ENCODE data around the gene USP38.
A peak's percentile ranks its signal among the peaks of the same experiment; 100 is the strongest.

The USP38 gene

DNA sequence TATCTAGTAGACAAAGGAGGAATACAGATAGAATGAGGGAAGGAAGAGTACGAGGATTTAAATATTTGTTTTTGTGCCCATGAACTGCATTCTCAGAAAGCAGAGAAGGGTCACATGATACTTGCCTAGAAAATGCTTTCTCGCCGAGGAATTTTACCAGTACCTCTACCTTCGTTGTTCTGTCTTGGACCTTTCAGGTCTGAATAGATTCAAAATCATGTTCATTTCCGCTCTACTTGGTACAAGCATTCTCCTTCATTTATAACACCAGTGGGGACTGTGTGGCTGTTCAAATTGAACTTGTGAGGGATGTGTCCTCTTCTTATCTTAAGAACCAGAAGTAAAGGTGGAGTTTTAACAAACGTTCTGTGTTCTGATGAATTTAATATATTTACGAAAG is 1.9 kb downstream of the USP38 start:
- H3K4me3 ChIP-seq (ENCODE audit: low read length), result peak overlapping the region; percentile 75
- H3K4me1 ChIP-seq (ENCODE audit: control insufficient read depth, insufficient read depth, low read length), result peaks cover 18% of the 10 kb centered on the region
- no peaks in the 10 kb centered on the region for H3K36me3 ChIP-seq (ENCODE audit: control insufficient read depth, insufficient read depth, low read length)
- H3K27ac ChIP-seq (ENCODE audit: low read depth, low read length), result no peak overlapping the region
- H3K9ac ChIP-seq (ENCODE audit: low read length), result peak overlapping the region; percentile 24
- no peaks in the 10 kb centered on the region for H3K27me3 ChIP-seq (ENCODE audit: control insufficient read depth, insufficient read depth, low read length)

DNA sequence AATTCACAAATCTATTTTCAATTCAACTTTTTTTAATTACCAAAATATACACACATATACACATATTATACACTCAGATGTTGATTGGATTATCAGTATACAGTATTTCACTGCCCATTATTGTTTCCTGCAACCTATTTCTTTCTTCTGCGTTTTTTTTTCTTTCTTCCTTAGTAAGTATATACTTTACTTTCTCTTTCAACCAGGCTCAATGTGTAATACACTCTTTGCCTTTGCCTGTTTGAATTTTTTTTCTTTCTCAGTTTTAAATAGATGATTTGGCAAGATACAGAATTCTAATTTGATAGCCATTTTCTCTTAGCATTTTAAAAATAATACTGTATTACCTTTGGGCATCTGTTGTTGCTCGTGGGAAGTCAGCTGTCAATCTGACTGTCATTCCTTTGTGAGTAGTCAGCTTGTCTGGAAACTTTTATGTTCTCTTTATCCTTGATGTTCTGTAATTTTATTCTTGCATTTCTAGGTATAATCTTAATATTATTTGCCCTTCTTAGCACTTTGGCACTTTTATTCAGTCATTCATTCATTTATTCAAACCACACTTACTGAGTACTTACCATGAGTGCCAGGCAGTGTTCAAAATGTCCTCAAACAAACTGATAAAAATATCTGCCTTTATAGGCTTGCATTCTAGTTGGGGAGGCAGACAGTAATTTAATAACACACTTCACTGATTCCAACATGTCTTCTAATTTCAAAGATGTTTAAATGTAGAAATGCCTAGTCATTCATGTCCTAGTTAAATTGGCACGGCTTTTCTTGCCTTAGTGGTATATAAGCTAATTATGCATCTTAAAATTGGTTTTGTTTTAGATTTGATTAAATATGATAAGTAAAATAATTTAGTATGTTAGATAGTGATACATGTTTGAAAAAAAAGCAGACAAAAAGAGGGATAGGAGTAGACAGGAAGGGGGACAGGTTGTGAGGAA is 3.7 kb downstream of the USP38 start:
- Histone ChIP-seq H3K27me3 (ENCODE audit: control insufficient read depth, insufficient read depth, low read length) (no peaks in the 10 kb centered on the region), H3K27ac (ENCODE audit: low read depth, low read length) (no peak overlapping the region), H3K36me3 (ENCODE audit: control insufficient read depth, insufficient read depth, low read length) (peaks cover 7% of the 10 kb centered on the region), H3K4me1 (ENCODE audit: control insufficient read depth, insufficient read depth, low read length) (peaks cover 18% of the 10 kb centered on the region), H3K4me3 (ENCODE audit: low read length) (peak overlapping the region; percentile 44), H3K9ac (ENCODE audit: low read length) (no peak overlapping the region)

DNA sequence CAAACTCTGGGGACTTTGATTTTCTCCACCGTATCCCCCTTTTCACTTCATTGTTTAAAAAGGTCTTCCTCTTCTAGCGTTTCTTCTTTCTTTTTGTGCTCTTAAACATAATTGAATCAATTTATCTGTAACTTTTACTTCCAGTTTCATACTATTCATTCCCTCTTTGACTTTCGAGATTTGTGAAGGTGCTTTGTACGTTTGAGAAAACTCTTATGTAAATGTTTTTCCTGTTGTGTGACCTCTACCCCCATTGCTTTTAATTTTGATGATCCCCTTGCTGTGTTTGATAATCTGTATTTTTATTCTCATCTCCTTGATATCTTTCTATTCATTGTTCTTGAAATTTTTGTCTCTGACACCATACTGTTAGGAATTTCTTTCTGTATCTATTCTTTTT is 4.8 kb downstream of the USP38 start:
- no peak overlapping the region for H3K27ac ChIP-seq (ENCODE audit: low read depth, low read length)

DNA sequence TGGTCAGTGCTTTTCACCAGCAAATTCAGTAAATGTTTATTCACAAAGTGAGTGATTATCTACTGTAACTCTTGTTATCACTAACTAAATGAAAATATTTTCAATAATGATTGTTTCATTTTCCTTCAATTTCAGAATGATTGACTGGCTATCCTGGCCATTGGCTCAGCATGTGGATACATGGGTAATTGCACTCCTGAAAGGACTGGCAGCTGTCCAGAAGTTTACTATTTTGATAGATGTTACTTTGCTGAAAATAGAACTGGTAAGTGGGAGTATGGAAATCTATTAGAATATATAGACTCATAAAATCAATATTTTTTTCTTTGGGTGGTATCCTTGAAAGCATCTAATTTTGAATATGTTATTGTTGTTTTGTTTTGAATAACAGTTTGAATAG is 10.9 kb downstream of the USP38 start:
- peaks cover 27% of the 10 kb centered on the region for H3K36me3 ChIP-seq (ENCODE audit: control insufficient read depth, insufficient read depth, low read length)
- no peak overlapping the region for H3K9ac ChIP-seq (ENCODE audit: low read length)
- H3K4me3 ChIP-seq (ENCODE audit: low read length), result no peak overlapping the region
- H3K27me3 ChIP-seq (ENCODE audit: control insufficient read depth, insufficient read depth, low read length), result no peaks in the 10 kb centered on the region
- H3K27ac ChIP-seq (ENCODE audit: low read depth, low read length), result no peak overlapping the region
- no peaks in the 10 kb centered on the region for H3K4me1 ChIP-seq (ENCODE audit: control insufficient read depth, insufficient read depth, low read length)

More for the DNA sequence above, 4.8 kb downstream of the USP38 start:
- Histone ChIP-seq H3K4me3 (ENCODE audit: low read length) (no peak overlapping the region), H3K9ac (ENCODE audit: low read length) (no peak overlapping the region), H3K27me3 (ENCODE audit: control insufficient read depth, insufficient read depth, low read length) (no peaks in the 10 kb centered on the region), H3K36me3 (ENCODE audit: control insufficient read depth, insufficient read depth, low read length) (peaks cover 11% of the 10 kb centered on the region), H3K4me1 (ENCODE audit: control insufficient read depth, insufficient read depth, low read length) (peaks cover 18% of the 10 kb centered on the region)

DNA sequence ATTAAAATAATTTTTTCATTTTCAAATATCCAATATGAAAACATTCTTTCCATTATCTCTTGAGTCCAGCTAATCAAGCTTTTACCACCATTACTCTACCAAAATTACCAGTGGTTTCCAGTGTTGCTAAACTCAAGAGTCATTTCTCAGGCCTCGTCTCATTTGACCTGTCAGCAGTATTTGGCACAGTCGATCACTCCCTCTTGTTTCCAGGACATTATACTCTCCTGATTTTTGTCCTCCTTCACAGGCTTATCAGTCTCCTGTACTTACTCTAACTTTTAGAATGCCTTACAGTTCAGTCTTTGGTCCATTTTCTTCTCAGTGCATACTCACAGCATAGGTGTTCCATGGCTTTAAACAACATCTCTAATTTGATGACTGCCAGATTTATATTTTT is 11.6 kb downstream of the USP38 start:
- H3K36me3 ChIP-seq (ENCODE audit: control insufficient read depth, insufficient read depth, low read length), result peaks cover 31% of the 10 kb centered on the region
- no peaks in the 10 kb centered on the region for H3K4me1 ChIP-seq (ENCODE audit: control insufficient read depth, insufficient read depth, low read length)
- H3K27ac ChIP-seq (ENCODE audit: low read depth, low read length), result no peak overlapping the region
- no peak overlapping the region for H3K4me3 ChIP-seq (ENCODE audit: low read length)
- no peaks in the 10 kb centered on the region for H3K27me3 ChIP-seq (ENCODE audit: control insufficient read depth, insufficient read depth, low read length)
- no peak overlapping the region for H3K9ac ChIP-seq (ENCODE audit: low read length)

DNA sequence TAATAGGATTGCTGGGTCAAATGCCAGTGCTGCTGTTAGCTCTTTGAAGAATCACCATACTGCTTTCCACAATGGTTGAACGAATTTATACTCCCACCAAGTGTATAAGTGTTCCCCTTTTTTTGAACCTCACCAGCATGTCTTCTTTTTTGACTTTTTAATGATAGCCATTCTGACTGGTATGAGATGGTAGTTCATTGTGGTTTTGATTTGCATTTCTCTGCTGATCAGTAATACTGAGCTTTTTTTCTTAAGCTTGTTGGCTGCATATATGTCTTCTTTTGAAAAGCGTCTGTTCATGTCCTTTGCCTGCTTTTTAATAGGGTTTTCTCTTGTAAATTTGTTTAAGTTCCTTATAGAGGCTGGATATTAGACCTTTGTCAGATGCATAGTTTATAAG is 14.8 kb downstream of the USP38 start:
- peaks cover 24% of the 10 kb centered on the region for H3K36me3 ChIP-seq (ENCODE audit: control insufficient read depth, insufficient read depth, low read length)
- no peak overlapping the region for H3K4me3 ChIP-seq (ENCODE audit: low read length)
- H3K9ac ChIP-seq (ENCODE audit: low read length), result no peak overlapping the region
- no peaks in the 10 kb centered on the region for H3K4me1 ChIP-seq (ENCODE audit: control insufficient read depth, insufficient read depth, low read length)
- no peak overlapping the region for H3K27ac ChIP-seq (ENCODE audit: low read depth, low read length)
- no peaks in the 10 kb centered on the region for H3K27me3 ChIP-seq (ENCODE audit: control insufficient read depth, insufficient read depth, low read length)

DNA sequence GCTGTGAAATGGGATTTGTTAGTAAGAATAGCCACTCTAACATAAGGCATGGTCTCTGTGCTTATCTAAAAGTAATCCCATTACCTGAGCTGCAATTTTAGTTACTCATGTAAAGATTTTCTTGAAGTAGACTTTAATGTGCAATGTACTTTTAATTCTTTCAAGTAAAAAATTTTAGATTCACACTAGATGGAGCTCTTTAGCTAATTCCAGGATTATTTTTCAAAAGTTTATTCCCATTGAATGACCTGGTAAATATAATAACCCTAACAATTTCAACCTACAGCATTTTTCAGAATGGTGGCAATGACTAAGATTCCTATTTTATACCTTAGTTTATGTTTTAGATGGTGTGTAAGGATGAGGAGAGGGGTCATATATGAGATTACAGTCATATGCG is 18.1 kb downstream of the USP38 start:
- H3K36me3 ChIP-seq (ENCODE audit: control insufficient read depth, insufficient read depth, low read length), result peaks cover 24% of the 10 kb centered on the region
- no peaks in the 10 kb centered on the region for H3K27me3 ChIP-seq (ENCODE audit: control insufficient read depth, insufficient read depth, low read length)
- no peak overlapping the region for H3K4me3 ChIP-seq (ENCODE audit: low read length)
- no peak overlapping the region for H3K27ac ChIP-seq (ENCODE audit: low read depth, low read length)
- no peaks in the 10 kb centered on the region for H3K4me1 ChIP-seq (ENCODE audit: control insufficient read depth, insufficient read depth, low read length)
- H3K9ac ChIP-seq (ENCODE audit: low read length), result no peak overlapping the region

DNA sequence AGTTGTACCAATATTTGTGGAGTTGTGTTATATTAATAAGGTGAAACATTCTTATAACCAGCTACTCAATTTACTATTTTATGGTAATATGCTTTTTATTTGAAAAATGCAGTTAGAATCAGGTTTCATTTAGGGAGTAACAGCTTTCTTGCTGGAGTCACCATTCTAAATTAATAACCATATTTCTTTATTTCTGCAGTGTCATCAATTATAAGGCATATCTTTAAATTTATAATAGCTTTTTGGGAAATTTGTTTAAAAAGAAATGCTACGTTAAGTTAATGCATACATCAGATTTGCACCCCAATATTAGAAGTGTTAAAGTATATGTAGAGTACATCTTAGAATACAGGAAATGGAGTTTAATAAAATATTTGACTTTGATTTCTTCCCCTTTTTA is 18.9 kb downstream of the USP38 start:
- Histone ChIP-seq H3K4me3 (ENCODE audit: low read length) (no peak overlapping the region), H3K36me3 (ENCODE audit: control insufficient read depth, insufficient read depth, low read length) (peaks cover 18% of the 10 kb centered on the region), H3K4me1 (ENCODE audit: control insufficient read depth, insufficient read depth, low read length) (no peaks in the 10 kb centered on the region), H3K27me3 (ENCODE audit: control insufficient read depth, insufficient read depth, low read length) (no peaks in the 10 kb centered on the region), H3K27ac (ENCODE audit: low read depth, low read length) (no peak overlapping the region), H3K9ac (ENCODE audit: low read length) (no peak overlapping the region)

DNA sequence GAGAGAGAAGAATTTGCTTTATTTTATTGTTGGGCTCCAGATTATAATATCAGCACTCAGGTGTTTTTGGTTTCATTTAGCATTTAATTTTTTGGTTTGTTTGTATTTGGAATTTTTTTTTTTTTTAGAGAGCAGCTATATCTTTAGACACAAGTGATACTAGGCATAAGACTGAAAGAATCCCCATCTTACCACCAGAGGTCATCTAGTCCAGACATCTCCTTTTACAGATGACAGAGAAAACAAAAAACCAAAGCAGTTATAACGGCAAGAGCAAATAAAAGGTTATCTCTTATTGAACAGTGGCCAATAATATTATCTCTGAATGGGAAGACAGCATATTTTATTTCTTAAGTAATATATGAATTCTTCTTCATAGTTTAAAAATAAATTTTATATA is 22.8 kb downstream of the USP38 start:
- peaks cover 8% of the 10 kb centered on the region for H3K36me3 ChIP-seq (ENCODE audit: control insufficient read depth, insufficient read depth, low read length)
- H3K27ac ChIP-seq (ENCODE audit: low read depth, low read length), result no peak overlapping the region
- no peaks in the 10 kb centered on the region for H3K27me3 ChIP-seq (ENCODE audit: control insufficient read depth, insufficient read depth, low read length)
- no peak overlapping the region for H3K4me3 ChIP-seq (ENCODE audit: low read length)
- no peaks in the 10 kb centered on the region for H3K4me1 ChIP-seq (ENCODE audit: control insufficient read depth, insufficient read depth, low read length)
- H3K9ac ChIP-seq (ENCODE audit: low read length), result no peak overlapping the region

DNA sequence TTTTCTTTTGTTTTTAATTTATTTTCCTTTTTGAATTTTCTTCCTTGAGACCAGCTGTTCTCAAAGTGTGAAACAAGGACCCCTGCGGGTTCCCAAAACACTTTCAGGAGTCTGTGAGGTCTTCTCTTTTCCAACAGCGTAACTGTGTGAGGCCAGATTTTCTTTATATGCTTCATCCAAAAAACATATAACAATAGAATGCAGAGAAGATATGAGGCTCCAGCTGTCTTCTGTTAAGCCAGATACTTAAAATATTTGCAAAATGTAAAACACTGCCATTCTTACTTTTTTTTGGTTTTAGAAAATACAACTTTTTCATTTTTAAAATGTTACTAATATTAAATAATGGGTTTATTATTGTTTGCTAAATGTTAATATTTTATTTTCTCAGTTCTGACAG is 27.8 kb downstream of the USP38 start:
- Histone ChIP-seq H3K4me3 (ENCODE audit: low read length) (no peak overlapping the region), H3K9ac (ENCODE audit: low read length) (no peak overlapping the region), H3K27me3 (ENCODE audit: control insufficient read depth, insufficient read depth, low read length) (no peaks in the 10 kb centered on the region), H3K27ac (ENCODE audit: low read depth, low read length) (no peak overlapping the region), H3K4me1 (ENCODE audit: control insufficient read depth, insufficient read depth, low read length) (peaks cover 8% of the 10 kb centered on the region), H3K36me3 (ENCODE audit: control insufficient read depth, insufficient read depth, low read length) (no peaks in the 10 kb centered on the region)

DNA sequence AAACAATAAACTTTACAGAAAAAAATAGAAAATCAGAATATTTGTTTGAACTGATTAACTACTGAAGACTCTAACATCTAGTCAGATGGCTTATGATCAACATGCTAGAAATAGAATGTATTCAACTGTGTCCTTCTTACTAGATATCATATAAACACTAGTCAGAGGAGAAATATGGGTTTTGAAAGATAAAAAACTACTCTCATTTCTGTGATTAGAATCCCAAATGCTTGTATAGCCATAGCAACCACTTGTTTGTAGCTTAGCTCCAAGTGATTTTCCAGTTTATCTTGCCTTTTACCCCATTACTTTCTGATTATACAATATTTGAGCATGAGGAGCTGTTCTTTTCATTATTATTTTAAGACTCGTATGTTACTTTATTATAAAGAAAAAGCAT is 31.2 kb downstream of the USP38 start:
- Histone ChIP-seq H3K9ac (ENCODE audit: low read length) (no peak overlapping the region), H3K27ac (ENCODE audit: low read depth, low read length) (no peak overlapping the region), H3K36me3 (ENCODE audit: control insufficient read depth, insufficient read depth, low read length) (no peaks in the 10 kb centered on the region)

DNA sequence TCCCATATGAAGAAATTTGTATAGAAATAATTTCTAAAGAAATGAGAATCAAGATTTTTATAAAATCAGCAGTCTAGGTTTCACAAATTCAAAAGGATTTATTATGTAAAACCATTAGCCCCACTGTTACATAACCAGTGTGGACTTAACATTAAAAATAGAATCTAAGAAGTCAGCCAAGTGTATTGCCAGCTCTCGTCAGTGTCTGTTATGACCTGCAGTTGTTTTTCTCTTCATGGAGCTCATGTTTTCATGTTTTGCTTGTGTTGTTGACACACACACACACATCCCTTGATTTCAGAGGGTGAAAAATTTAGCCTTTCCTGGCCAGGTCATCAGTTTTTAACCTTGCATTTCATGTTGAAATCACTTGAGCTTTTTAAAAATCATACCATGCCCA is 39.5 kb downstream of the USP38 start:
- H3K36me3 ChIP-seq (ENCODE audit: control insufficient read depth, insufficient read depth, low read length), result no peaks in the 10 kb centered on the region
- no peak overlapping the region for H3K27ac ChIP-seq (ENCODE audit: low read depth, low read length)
- no peak overlapping the region for H3K9ac ChIP-seq (ENCODE audit: low read length)
- H3K4me3 ChIP-seq (ENCODE audit: low read length), result no peak overlapping the region
- H3K4me1 ChIP-seq (ENCODE audit: control insufficient read depth, insufficient read depth, low read length), result peaks cover 8% of the 10 kb centered on the region
- H3K27me3 ChIP-seq (ENCODE audit: control insufficient read depth, insufficient read depth, low read length), result no peaks in the 10 kb centered on the region

More for the DNA sequence above, 31.2 kb downstream of the USP38 start:
- H3K4me1 ChIP-seq (ENCODE audit: control insufficient read depth, insufficient read depth, low read length), result peaks cover 10% of the 10 kb centered on the region
- H3K27me3 ChIP-seq (ENCODE audit: control insufficient read depth, insufficient read depth, low read length), result no peaks in the 10 kb centered on the region
- H3K4me3 ChIP-seq (ENCODE audit: low read length), result no peak overlapping the region

DNA sequence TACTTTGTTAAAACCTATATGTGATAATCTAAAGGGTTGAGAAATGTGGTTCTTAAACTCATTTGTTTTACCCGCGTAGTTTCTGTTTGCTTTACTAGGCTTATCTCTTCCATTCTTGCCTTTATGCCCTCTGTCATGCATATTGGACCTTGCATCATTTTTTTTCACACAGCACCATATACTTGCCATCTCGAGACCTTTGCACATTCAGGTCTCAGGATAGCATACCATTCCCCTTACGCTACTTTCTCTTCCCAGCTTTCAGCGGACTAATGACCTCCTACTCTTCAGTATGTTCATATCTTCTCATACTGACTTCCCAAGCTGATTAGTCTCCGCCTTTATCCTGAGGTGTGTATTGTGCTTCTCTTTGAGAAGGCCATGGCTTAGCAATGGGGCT is 40.5 kb downstream of the USP38 start:
- H3K27ac ChIP-seq (ENCODE audit: low read depth, low read length), result no peak overlapping the region

More for the DNA sequence above, 40.5 kb downstream of the USP38 start:
- no peaks in the 10 kb centered on the region for H3K27me3 ChIP-seq (ENCODE audit: control insufficient read depth, insufficient read depth, low read length)
- peaks cover 6% of the 10 kb centered on the region for H3K4me1 ChIP-seq (ENCODE audit: control insufficient read depth, insufficient read depth, low read length)
- no peaks in the 10 kb centered on the region for H3K36me3 ChIP-seq (ENCODE audit: control insufficient read depth, insufficient read depth, low read length)
- H3K9ac ChIP-seq (ENCODE audit: low read length), result no peak overlapping the region
- no peak overlapping the region for H3K4me3 ChIP-seq (ENCODE audit: low read length)

Data from rectal smooth muscle tissue (tissue), 1 donor.